NT2/D1 (cell line): ENCODE data around the gene BRME1.

Experiments
- DNase-seq: peaks from one replicate; pipeline ENCODE4 v3.0.0-alpha.2; 2011; ENCODE audit warnings: low read depth, low spot score
- H3K27me3 ChIP-seq: 2 replicates; pipeline ENCODE4 v1.6.0; 2011; ENCODE audit warnings: mild to moderate bottlenecking; ENCODE audit not compliant: insufficient read length, insufficient read depth
- H3K36me3 ChIP-seq: 2 replicates; pipeline ENCODE4 v1.6.1; 2011; ENCODE audit warnings: mild to moderate bottlenecking, low read length, mixed read lengths; ENCODE audit not compliant: insufficient read depth, insufficient read length
- H3K4me1 ChIP-seq: 2 replicates; pipeline ENCODE4 v1.5.1; 2011; ENCODE audit not compliant: insufficient read depth, insufficient read length
- H3K4me3 ChIP-seq: 2 replicates; pipeline ENCODE4 v1.5.1; 2011; ENCODE audit warnings: low read depth; ENCODE audit not compliant: insufficient read length
- H3K9ac ChIP-seq: 2 replicates; pipeline ENCODE4 v1.6.0; 2011; ENCODE audit warnings: low read depth; ENCODE audit not compliant: insufficient read length
- H3K9me3 ChIP-seq: 2 replicates; pipeline ENCODE4 v1.5.1; 2011; ENCODE audit warnings: mild to moderate bottlenecking, low read length; ENCODE audit not compliant: insufficient read depth
- SUZ12 ChIP-seq: IDR thresholded peaks from 2 replicates; pipeline ENCODE4 v1.6.1; 2011; ENCODE audit not compliant: insufficient read length, insufficient read depth; ENCODE audit errors: extremely low read depth
- YY1 ChIP-seq: IDR thresholded peaks from 2 replicates; pipeline ENCODE4 v1.6.1; 2011; ENCODE audit not compliant: insufficient read length, insufficient read depth
- ZNF274 ChIP-seq: IDR thresholded peaks from 2 replicates; pipeline ENCODE4 v1.6.1; 2011; ENCODE audit warnings: mild to moderate bottlenecking, low read depth, low read length

BRME1 gene

DNA sequence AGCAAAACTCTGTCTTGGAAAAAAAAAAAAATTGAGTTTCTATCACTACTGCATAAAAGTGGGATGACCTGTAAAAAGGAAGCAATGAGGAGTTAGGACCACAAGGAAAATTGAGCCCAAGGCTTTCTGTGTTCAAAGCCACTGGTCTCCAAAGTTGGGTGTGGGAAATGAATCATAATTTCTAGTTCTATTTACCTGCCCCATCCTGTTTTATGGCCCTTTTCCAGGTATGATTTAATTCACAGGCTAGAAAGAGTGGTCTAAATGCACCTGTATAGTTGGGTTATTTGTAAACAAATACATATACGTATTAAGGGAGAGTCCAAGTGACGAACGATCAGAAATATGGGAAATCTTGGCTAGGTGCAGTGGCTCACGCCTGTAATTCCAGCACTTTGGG is 40.5 kb upstream of the BRME1 start:
- no peak for DNase-seq
- no peaks in the 10 kb centered on the region for H3K27me3 ChIP-seq
- TF ChIP-seq YY1 (no peak), SUZ12 (no peak), ZNF274 (no peak)
- no peak overlapping the region for H3K4me3 ChIP-seq
- H3K9ac ChIP-seq: no peak overlapping the region
- peaks cover 11% of the 10 kb centered on the region for H3K9me3 ChIP-seq
- H3K4me1 ChIP-seq: no peaks in the 10 kb centered on the region
- H3K36me3 ChIP-seq: no peaks in the 10 kb centered on the region

DNA sequence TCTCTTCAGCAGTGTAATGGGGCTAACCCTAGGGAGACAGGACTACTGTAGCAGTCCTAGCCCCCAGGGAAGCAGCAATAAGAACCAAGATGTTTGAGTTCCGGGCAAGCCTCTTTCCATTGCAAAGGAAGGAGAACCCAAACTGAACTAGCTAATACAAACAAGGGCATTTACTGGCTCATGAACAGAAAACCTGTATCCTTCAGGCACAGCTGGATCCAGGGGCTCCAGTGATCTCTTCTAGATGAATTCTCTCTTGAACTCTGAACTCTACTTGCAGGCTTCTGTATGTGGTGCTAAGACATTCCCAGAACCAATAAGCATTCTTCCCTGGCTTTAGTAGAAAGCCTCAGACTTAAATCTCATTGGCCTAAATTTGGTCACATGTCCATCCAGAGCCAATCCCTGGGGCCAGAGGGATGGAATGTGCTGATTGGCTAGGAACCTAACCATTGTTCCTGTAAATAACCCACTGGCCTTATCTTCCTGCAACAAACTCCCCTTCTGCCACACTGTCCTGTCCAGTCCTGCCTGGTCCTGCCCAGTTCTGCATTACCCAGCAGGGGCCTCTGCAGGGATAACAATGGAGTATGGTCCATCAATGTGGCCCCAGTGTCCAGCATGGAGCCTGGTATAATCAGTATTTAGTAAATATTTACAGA is 36.2 kb upstream of the BRME1 start:
- no peaks in the 10 kb centered on the region for H3K36me3 ChIP-seq
- no peak overlapping the region for H3K4me3 ChIP-seq
- no peak for TF ChIP-seq ZNF274
- TF ChIP-seq YY1: no peak
- no peak for TF ChIP-seq SUZ12
- H3K9me3 ChIP-seq: peaks cover 11% of the 10 kb centered on the region
- peaks cover 10% of the 10 kb centered on the region for H3K4me1 ChIP-seq
- no peak overlapping the region for H3K9ac ChIP-seq
- DNase-seq: no peak
- H3K27me3 ChIP-seq: peaks cover 4% of the 10 kb centered on the region

DNA sequence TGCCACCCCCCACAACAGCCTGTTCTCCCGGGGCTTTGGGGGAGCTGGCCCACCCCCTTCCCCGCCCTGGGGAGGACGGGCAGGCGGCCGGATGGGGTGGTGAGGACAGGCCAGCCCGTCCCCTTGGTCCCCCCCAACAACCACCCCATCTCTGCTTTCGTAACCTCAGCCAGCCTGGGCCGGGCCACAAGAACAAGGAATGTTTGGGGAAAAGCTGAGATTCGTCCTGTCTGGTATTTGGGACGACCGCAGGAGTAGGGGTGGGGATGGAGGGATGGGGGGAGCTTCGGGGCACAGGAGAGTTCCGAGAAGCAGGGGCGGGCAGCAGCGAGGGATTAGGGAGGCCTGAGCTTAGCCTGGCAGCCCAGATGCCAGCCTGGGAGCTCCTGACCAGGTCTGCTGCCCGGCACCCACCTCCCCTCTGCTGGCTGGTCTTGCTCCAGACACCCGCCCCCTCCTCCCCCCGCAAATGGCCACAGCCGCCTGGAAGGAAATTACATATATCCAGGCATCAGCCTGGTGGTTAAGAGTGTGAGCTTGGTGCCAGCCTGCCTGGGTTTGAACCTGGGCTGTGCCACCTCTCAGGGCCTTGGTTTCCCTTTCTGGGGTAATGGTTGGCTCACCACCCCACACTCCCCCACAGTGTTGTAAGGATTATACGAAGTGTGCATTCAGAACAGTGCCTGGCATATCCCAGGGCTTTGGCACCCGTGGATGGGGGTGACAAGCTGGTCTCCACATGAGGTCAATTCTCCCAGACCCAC is 32.6 kb upstream of the BRME1 start, which contains the start of gene PODNL1:
PODNL1 (minus strand) TSS at position 117 of the 764 bp plus-strand sequence. CDS start 236 bp downstream, outside the sequence.
- Histone ChIP-seq H3K9ac (no peak within 1 kb of the TSS), H3K27me3 (peaks cover 10% of the 10 kb centered on the region), H3K36me3 (no peaks in the 10 kb centered on the region), H3K4me3 (no peak within 1 kb of the TSS), H3K4me1 (peaks cover 27% of the 10 kb centered on the region), H3K9me3 (peaks cover 11% of the 10 kb centered on the region)
- TF ChIP-seq ZNF274 (no peak), YY1 (no peak), SUZ12 (no peak)
- DNase-seq: no peak

DNA sequence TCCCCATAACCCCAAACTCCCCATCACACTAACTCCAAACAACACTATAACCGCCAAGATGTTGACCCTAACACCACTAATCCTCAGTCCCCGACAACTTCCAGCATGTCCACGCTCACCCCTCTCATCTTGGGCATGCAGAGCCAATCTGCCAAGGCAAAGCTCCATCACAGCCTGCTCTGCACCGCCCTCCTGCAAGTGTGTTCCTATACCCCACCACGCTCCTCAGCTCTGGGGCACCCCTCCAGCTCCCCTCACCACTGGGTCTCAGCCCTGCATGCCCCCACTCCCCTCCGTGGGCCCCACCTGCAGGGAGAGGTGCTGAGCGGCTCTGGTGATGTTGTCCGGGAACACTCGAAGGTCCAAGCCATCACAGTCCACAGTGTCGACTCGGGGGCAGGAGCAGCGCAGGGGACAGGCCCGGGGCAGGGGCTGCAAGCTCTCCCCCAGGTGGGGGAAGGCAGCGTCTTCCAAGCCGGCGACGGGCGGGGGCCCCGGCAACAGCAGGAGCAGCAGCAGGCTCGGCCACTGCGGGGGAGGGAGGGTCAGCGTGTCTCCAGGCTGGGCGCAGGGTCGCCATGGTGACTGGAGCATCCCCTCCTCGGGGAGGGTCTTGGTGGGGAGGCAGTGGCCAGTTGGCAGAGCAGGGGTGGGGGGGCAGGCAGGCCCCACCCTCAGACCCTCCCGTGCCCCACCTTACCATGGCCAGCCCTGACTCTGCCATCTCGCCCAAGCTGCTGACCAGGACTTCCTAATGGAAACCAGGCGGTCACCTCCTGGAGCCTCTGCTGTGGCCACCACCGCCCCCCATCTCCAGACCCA is 31.8 kb upstream of the BRME1 start:
- Histone ChIP-seq H3K36me3 (no peaks in the 10 kb centered on the region), H3K4me1 (peaks cover 27% of the 10 kb centered on the region), H3K9me3 (peaks cover 9% of the 10 kb centered on the region), H3K27me3 (peaks cover 10% of the 10 kb centered on the region), H3K4me3 (no peak overlapping the region), H3K9ac (no peak overlapping the region)
- DNase-seq: no peak
- TF ChIP-seq ZNF274 (no peak), YY1 (no peak), SUZ12 (no peak)

DNA sequence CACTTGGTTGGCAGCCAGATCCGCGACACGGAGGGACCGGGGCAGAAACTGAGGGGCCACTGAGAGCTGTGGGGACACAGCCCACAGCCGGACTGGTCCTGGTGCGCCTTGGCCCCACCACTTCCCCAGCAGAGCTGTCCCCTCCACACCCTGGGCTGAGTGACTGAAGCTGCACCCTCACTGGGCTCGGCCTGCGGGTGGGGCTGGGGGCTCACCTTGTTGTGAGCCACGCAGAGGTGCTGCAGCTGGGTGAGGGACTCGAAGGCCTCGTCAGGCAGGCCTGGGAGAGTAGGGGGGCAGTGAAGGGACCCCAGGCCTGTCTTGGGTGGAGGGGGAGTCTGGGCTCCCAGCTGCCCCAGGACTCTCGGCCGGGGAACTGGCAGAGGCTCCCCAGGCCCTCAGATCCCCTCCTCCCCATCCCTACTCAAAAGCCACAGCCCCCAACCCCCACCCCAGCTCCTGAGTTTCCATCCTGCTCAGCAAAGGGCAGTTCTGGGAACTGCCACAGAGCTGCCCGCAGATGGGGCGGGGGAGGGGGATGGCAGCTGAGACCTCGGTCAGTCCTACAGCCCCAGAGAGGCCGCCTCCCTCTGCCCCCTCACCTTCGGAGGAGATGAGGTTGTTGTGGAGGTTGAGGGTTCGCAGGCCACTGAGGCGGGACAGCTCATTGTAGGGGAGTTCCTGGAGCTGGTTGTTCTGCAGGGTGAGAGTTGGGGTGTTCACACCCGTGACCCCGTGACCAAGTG is 30.0 kb upstream of the BRME1 start:
- Histone ChIP-seq H3K27me3 (peaks cover 10% of the 10 kb centered on the region), H3K9me3 (no peaks in the 10 kb centered on the region), H3K4me1 (peaks cover 31% of the 10 kb centered on the region), H3K9ac (peak overlapping the region; percentile 73), H3K36me3 (peaks cover 10% of the 10 kb centered on the region), H3K4me3 (no peak overlapping the region)
- no peak for TF ChIP-seq ZNF274
- no peak for TF ChIP-seq SUZ12
- TF ChIP-seq YY1: no peak
- DNase-seq: peak; percentile 52

DNA sequence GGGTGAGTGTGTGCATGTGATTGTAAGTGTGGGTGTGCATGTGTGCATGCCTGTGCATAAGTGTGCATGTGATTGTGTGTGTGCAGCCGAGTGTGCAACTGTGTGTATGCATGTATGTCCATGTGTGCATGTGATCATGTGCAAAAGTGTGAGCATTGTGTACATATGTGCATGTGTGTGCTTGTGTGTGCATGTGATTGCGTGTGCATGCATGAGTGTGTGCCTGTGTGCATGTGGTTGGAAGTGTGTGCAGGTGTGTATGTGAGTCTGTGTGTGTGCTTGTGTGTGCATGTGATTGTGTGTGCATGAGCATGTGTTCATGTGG is 28.8 kb upstream of the BRME1 start:
- Histone ChIP-seq H3K4me1 (peaks cover 36% of the 10 kb centered on the region), H3K4me3 (no peak overlapping the region), H3K9ac (no peak overlapping the region), H3K9me3 (no peaks in the 10 kb centered on the region), H3K27me3 (peaks cover 10% of the 10 kb centered on the region), H3K36me3 (peaks cover 18% of the 10 kb centered on the region)
- DNase-seq: no peak
- no peak for TF ChIP-seq ZNF274
- TF ChIP-seq YY1: no peak
- TF ChIP-seq SUZ12: no peak
